GM23248 (cell line): ENCODE results near the gene HPGD. TPM values are rescaled to one million over a fixed set of nuclear protein-coding genes. Genes with fewer than 3 reads are reported as not detected.

Experiments used
- DNase-seq: peaks from one replicate; pipeline ENCODE4 v3.0.0-alpha.2; 2015
- H2AFZ ChIP-seq: fragments of 200-600 bp; sonication (generic); 2 replicates; pipeline ENCODE4 v1.6.1; 2016; ENCODE audit warnings: antibody characterized with exemption
- H3F3A ChIP-seq: fragments of 200-600 bp; sonication (generic); 2 replicates; pipeline ENCODE4 v1.6.1; 2016; ENCODE audit warnings: mild to moderate bottlenecking, antibody characterized with exemption, mixed run types; ENCODE audit not compliant: insufficient read depth
- H3K27ac ChIP-seq: fragments of 200-600 bp; sonication (generic); 2 replicates; pipeline ENCODE4 v1.5.1; 2016; ENCODE audit warnings: mild to moderate bottlenecking
- H3K27me3 ChIP-seq: fragments of 200-600 bp; sonication (generic); replicated peaks from 2 replicates; pipeline ENCODE4 v1.6.1; 2016; ENCODE audit warnings: mild to moderate bottlenecking; ENCODE audit not compliant: insufficient read depth
- H3K36me3 ChIP-seq: fragments of 200-600 bp; sonication (generic); 2 replicates; pipeline ENCODE4 v1.6.1; 2016; ENCODE audit warnings: low read depth, mild to moderate bottlenecking
- H3K4me1 ChIP-seq: fragments of 200-600 bp; sonication (generic); 2 replicates; pipeline ENCODE4 v1.6.1; 2016; ENCODE audit warnings: mild to moderate bottlenecking; ENCODE audit not compliant: insufficient read depth
- H3K4me2 ChIP-seq: fragments of 200-600 bp; sonication (generic); one replicate; pipeline ENCODE4 v1.6.1; 2016; ENCODE audit warnings: mild to moderate bottlenecking; ENCODE audit not compliant: unreplicated experiment
- H3K4me3 ChIP-seq: fragments of 200-600 bp; sonication (generic); 2 replicates; pipeline ENCODE4 v1.5.1; 2016; ENCODE audit warnings: mild to moderate bottlenecking
- H3K79me2 ChIP-seq: fragments of 200-600 bp; sonication (generic); 2 replicates; pipeline ENCODE4 v1.6.1; 2016; ENCODE audit warnings: mild to moderate bottlenecking; ENCODE audit not compliant: insufficient read depth
- H3K9ac ChIP-seq: fragments of 200-600 bp; sonication (generic); 2 replicates; pipeline ENCODE4 v1.6.1; 2016; ENCODE audit warnings: mild to moderate bottlenecking
- H3K9me2 ChIP-seq: fragments of 200-600 bp; sonication (generic); 2 replicates; pipeline ENCODE4 v1.6.1; 2016; ENCODE audit warnings: mixed run types, mild to moderate bottlenecking, moderate library complexity; ENCODE audit not compliant: insufficient read depth
- H3K9me3 ChIP-seq: fragments of 200-600 bp; sonication (generic); one replicate; pipeline ENCODE4 v1.6.1; 2017; ENCODE audit warnings: low read depth
- H4K20me1 ChIP-seq: fragments of 200-600 bp; sonication (generic); 2 replicates; pipeline ENCODE4 v1.6.0; 2016; ENCODE audit not compliant: insufficient read depth
- EZH2 ChIP-seq: fragments of 200-600 bp; sonication (generic); IDR thresholded peaks from 2 replicates; pipeline ENCODE4 v1.6.1; 2018; ENCODE audit warnings: antibody characterized with exemption, mild to moderate bottlenecking; ENCODE audit not compliant: insufficient read depth, poor library complexity, severe bottlenecking
- EZH2phosphoT487 ChIP-seq: fragments of 200-600 bp; sonication (generic); IDR thresholded peaks from 2 replicates; pipeline ENCODE4 v1.6.1; 2018; ENCODE audit warnings: antibody characterized with exemption, moderate library complexity, mild to moderate bottlenecking, low read depth; ENCODE audit not compliant: insufficient read depth
- WGBS, 2 experiments: methylation state at CpG; one replicate each; pipeline ENCODE4 v1.1.6; 2015 to 2017; ENCODE audit warnings: low lambda C conversion rate in 2 of 2, low coverage in 1 of 2; ENCODE audit errors: missing lambda C conversion rate in 2 of 2; 5-methylcytosine and 5-hydroxymethylcytosine counted together
- in situ Hi-C: fragments of 300-500 bp; cut with MboI; formaldehyde crosslinking; loops from 2 replicates; pipeline ENCODE4 v1.15.0; 2020
- polyA plus RNA-seq: library from polyadenylated mRNA; unstranded; fragments of >200 nt; fragmentation: Nextera tagmentation; extraction: Ambion mirVana; gene quantifications from 2 replicates; pipeline ENCODE4 v1.2.1, GENCODE V29; 2016
- total RNA-seq: library from RNA; depleted of rRNA; stranded (reverse); fragments of >200 nt; shearing (Covaris generic); gene quantifications from 2 replicates; pipeline ENCODE4 v1.2.3, GENCODE V29; 2014

The HPGD gene
- total and polyA plus RNA-seq, 2 experiments from 2014 or later: not detected

- Histone ChIP-seq H3K9me3 (no peaks in the 10 kb centered on the region), H3K9ac (no peak overlapping the region), H4K20me1 (no peaks in the 10 kb centered on the region), H3K4me1 (peaks cover 8% of the 10 kb centered on the region), H3K4me3 (no peak overlapping the region), H3K4me2 (no peak overlapping the region), H3K27me3 (peaks cover 90% of the 10 kb centered on the region), H3K9me2 (no peaks in the 10 kb centered on the region), H2AFZ (no peak overlapping the region), H3K79me2 (no peaks in the 10 kb centered on the region), H3K36me3 (no peaks in the 10 kb centered on the region), H3F3A (no peaks in the 10 kb centered on the region), H3K27ac (no peak overlapping the region)
- in situ Hi-C loops: no loop called here
- no peak for TF ChIP-seq EZH2phosphoT487
- no peak for TF ChIP-seq EZH2
- 65 to 72% methylated on average over 7 of the region's 7 CpGs for WGBS, 2 experiments
- no peak for DNase-seq
Observed at GRCh38 chr4:174526731-174527130, 4.4 kb upstream of the HPGD start.

DNA sequence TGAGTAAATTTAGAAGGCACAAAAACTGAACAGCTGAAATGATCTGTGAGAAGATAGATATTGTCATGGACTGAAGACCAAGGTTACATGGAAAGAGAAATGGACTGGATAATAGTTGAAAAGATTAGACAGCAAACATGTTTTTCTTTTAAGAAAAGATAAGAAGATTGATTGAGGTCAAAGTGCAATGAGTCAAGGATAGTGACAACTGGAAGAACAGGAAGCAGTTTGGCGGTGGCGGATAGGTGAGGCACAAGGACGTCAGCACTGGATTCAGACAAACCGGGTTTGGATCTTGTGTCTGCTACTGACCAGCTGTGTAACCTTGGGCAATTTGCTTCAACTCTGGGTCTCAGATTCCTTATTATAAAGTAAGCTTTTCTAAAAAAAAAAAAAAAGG is 2.0 kb upstream of the HPGD start:
- Histone ChIP-seq H3K9me2 (no peaks in the 10 kb centered on the region), H3K9me3 (no peaks in the 10 kb centered on the region), H3K4me1 (peaks cover 8% of the 10 kb centered on the region), H3F3A (no peaks in the 10 kb centered on the region), H3K79me2 (no peaks in the 10 kb centered on the region), H4K20me1 (no peaks in the 10 kb centered on the region), H3K9ac (no peak overlapping the region), H2AFZ (no peak overlapping the region), H3K4me3 (no peak overlapping the region), H3K36me3 (no peaks in the 10 kb centered on the region), H3K27ac (no peak overlapping the region), H3K4me2 (no peak overlapping the region), H3K27me3 (peaks cover 90% of the 10 kb centered on the region)
- 69 to 70% methylated on average over 4 of the region's 4 CpGs for WGBS, 2 experiments
- TF ChIP-seq EZH2: no peak
- TF ChIP-seq EZH2phosphoT487: no peak
- in situ Hi-C loops: no loop called here
- no peak for DNase-seq

- Histone ChIP-seq H3K27me3 (peaks cover 91% of the 10 kb centered on the region), H3K79me2 (no peaks in the 10 kb centered on the region), H3F3A (no peaks in the 10 kb centered on the region), H3K36me3 (no peaks in the 10 kb centered on the region), H3K4me1 (peaks cover 8% of the 10 kb centered on the region), H3K4me2 (peak overlapping the region; percentile 89), H3K9ac (no peak overlapping the region), H3K4me3 (peak overlapping the region; percentile 71), H4K20me1 (no peaks in the 10 kb centered on the region), H3K9me3 (no peaks in the 10 kb centered on the region), H3K27ac (no peak overlapping the region), H3K9me2 (no peaks in the 10 kb centered on the region), H2AFZ (peak overlapping the region; percentile 69)
- peak; percentile 50 for DNase-seq
- in situ Hi-C loops: no loop called here
- WGBS, 2 experiments: 1 to 2% methylated on average over 10 of the region's 10 CpGs
- TF ChIP-seq EZH2phosphoT487: no peak
- TF ChIP-seq EZH2: no peak
Observed at GRCh38 chr4:174523025-174523693, 871 bp upstream of the HPGD start.

- 2 to 5% methylated on average over 12 of the region's 12 CpGs for WGBS, 2 experiments
- peak overlapping the region; percentile 89 for H3K4me2 ChIP-seq
Observed at GRCh38 chr4:174521800-174522182, 497 bp downstream of the HPGD start.

More at GRCh38 chr4:174521800-174522182, 497 bp downstream of the HPGD start:
- Histone ChIP-seq H3K27me3 (peaks cover 80% of the 10 kb centered on the region), H3K27ac (no peak overlapping the region), H3K4me3 (peak overlapping the region; percentile 71), H3K9ac (no peak overlapping the region), H4K20me1 (no peaks in the 10 kb centered on the region), H3K9me3 (no peaks in the 10 kb centered on the region), H3K9me2 (no peaks in the 10 kb centered on the region), H3K4me1 (peaks cover 8% of the 10 kb centered on the region), H3K36me3 (no peaks in the 10 kb centered on the region), H3F3A (no peaks in the 10 kb centered on the region), H3K79me2 (no peaks in the 10 kb centered on the region), H2AFZ (peak overlapping the region; percentile 69)
- DNase-seq: peak; percentile 15
- TF ChIP-seq EZH2 (no peak), EZH2phosphoT487 (no peak)
- in situ Hi-C loops: no loop called here
